Measurements from ENCODE around the gene FSCN2. TPM values are rescaled to one million over a fixed set of nuclear protein-coding genes. Genes with fewer than 3 reads are reported as not detected.

The FSCN2 gene
- total and polyA plus RNA-seq, 2 donors (not counting 3 experiments of a cell fraction or from before 2014, with no cell fraction given) = 0.32 to 0.71 TPM

DNA sequence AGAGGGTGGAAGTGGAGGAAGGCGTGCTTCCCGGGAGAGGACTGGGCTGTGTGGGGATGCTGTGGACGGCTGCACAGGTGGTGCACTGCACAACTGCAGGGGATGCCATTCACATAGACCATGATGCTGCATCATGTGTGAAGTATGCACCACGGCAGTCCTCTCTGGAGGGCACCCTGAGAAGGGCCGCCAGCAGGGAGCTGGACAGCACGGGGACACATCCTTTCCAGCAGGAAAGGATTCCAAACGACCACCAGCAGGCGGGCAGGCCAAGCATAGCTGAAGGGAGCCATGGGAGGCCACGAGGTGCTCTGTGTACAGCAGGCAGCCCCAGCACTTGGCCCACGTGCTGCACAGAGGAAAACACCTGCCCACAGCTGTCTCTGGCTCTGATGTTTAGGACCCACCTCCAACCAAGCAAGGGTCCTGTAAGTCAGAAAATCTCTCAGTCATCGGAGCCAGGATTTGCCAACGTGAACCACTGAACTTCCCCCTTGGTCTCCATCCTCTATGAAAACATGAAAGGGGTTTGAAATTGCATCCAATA lies 25.6 kb upstream of the FSCN2 start:
- Histone ChIP-seq H3K36me3 (ENCODE audit: control insufficient read depth in 2 of 2, extremely low read depth in 1 of 2, insufficient read depth in 2 of 2, low read length in 2 of 2) (no peaks in the 10 kb centered on the region), H2AFZ (ENCODE audit: low read depth, low read length) (no peak overlapping the region), H3K9ac (replicated peaks; ENCODE audit: extremely low read depth, insufficient read depth, low read length) (no peak overlapping the region), H3K79me2 (ENCODE audit: control insufficient read depth, insufficient read depth, low read length) (no peaks in the 10 kb centered on the region), H3K27me3 (ENCODE audit: control insufficient read depth in 2 of 2, insufficient read depth in 2 of 2, low read length in 2 of 2) (peaks cover 0 to 2% of the 10 kb centered on the region in 2 experiments), H3K9me3 (replicated peaks; ENCODE audit: control insufficient read depth, insufficient read depth, low read length) (no peaks in the 10 kb centered on the region), H3K4me3 (replicated peaks in 1 of 3; ENCODE audit: insufficient read depth in 1 of 3, low read depth in 1 of 3, low read length in 3 of 3) (no peak overlapping the region), H3K27ac (ENCODE audit: insufficient read depth, low read depth, low read length) (no peak overlapping the region), H3K9me1 (replicated peaks; ENCODE audit: control insufficient read depth, extremely low read depth, insufficient read depth, low read length) (no peaks in the 10 kb centered on the region), H4K20me1 (replicated peaks; ENCODE audit: control insufficient read depth, extremely low read depth, insufficient read depth, low read length) (no peaks in the 10 kb centered on the region), H3K4me1 (ENCODE audit: control insufficient read depth, extremely low read depth, insufficient read depth, low read length) (no peaks in the 10 kb centered on the region), H3K4me2 (ENCODE audit: insufficient read depth, low read length) (no peak overlapping the region)
- TF ChIP-seq POLR2A (IDR thresholded peaks at IDR 0.05; ENCODE audit: low read depth, low read length) = no peak
- no peak for TF ChIP-seq MYC (IDR thresholded peaks at IDR 0.05; ENCODE audit: low read depth, low read length)
- no peak for TF ChIP-seq FOS (IDR thresholded peaks at IDR 0.05; ENCODE audit: borderline replicate concordance, insufficient read depth, low read length)
- TF ChIP-seq, protein P1, sequence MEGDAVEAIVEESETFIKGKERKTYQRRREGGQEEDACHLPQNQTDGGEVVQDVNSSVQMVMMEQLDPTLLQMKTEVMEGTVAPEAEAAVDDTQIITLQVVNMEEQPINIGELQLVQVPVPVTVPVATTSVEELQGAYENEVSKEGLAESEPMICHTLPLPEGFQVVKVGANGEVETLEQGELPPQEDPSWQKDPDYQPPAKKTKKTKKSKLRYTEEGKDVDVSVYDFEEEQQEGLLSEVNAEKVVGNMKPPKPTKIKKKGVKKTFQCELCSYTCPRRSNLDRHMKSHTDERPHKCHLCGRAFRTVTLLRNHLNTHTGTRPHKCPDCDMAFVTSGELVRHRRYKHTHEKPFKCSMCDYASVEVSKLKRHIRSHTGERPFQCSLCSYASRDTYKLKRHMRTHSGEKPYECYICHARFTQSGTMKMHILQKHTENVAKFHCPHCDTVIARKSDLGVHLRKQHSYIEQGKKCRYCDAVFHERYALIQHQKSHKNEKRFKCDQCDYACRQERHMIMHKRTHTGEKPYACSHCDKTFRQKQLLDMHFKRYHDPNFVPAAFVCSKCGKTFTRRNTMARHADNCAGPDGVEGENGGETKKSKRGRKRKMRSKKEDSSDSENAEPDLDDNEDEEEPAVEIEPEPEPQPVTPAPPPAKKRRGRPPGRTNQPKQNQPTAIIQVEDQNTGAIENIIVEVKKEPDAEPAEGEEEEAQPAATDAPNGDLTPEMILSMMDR (IDR thresholded peaks at IDR 0.05; ENCODE audit: extremely low read depth in 1 of 2, insufficient read depth in 1 of 2, low read depth in 1 of 2, low read length in 2 of 2) = no peak
- no peak for TF ChIP-seq GATA2 (IDR thresholded peaks at IDR 0.05; ENCODE audit: insufficient read depth, insufficient read length, low read depth, low read length)
- TF ChIP-seq POLR2AphosphoS5 (IDR thresholded peaks at IDR 0.05; ENCODE audit: insufficient read depth, low read depth, low read length) = no peak
- no peak for TF ChIP-seq EZH2 (IDR thresholded peaks at IDR 0.05; ENCODE audit: borderline replicate concordance, low read depth, low read length, severe bottlenecking)
- no peak for TF ChIP-seq JUN (IDR thresholded peaks at IDR 0.05; ENCODE audit: borderline replicate concordance, insufficient read depth, insufficient read length, low read depth)
- TF ChIP-seq, protein P2, sequence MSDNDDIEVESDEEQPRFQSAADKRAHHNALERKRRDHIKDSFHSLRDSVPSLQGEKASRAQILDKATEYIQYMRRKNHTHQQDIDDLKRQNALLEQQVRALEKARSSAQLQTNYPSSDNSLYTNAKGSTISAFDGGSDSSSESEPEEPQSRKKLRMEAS (IDR thresholded peaks at IDR 0.05; ENCODE audit: insufficient read depth, insufficient read length) = no peak
- no peak for DNase-seq (ENCODE audit: low read depth, low spot score)
- BruUV-seq (replicated peaks) = no TSS peak
- dilution Hi-C loops (cut with MboI; ENCODE audit: extremely low pct_ligation_motif_present, low sequenced_read_pairs) (no loop called here), intact Hi-C loops (cut with micrococcal nuclease) (no loop called here)
- FAIRE-seq = no peak
- POLR2A ChIA-PET = interaction anchor here (1.3 kb wide), 1 partner anchor 10 kb away, joined by 4 read pairs; the partner anchor contains the start of gene ACTG1
- CTCF ChIA-PET = no interaction called here

All from endothelial cell of umbilical vein (primary cell).